ENCODE measurements around the gene MYLK4.

The MYLK4 gene

DNA sequence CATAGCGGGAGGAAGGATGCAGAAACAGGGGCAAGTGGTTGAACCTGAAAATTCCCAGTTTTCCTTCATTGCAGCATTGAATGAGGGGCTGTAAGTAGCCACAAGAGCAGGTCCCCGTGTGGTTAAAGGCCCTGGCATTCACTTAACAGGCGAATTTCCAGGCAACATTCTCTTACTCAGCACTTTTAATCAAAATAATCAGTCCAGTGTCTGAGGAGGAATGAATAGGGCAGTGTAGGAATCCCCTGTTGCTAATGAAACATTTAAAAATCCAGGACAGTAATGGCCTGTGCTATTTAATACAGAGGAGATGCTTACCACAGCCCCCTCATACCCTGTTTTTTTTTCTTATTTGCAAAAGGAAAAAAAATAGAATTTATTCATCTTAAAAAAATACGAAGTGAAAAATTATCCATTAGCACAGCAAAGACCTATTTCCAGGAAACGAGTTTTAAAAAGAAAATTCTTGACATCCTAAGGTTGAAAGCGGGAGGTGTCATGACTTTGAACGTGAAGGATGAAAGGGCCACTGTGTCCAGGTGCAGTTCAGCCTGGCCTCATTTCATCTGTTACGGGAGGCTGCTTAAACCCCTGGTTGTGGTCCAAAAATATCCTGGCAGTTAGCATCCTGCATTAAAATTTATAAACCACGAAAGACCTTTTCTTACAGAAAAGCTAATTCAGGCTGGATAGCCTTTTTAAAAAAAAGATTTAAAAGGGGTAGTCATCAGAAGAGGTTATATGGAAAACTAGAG is 20.2 kb downstream of the MYLK4 start:
- TF ChIP-seq, protein P1, sequence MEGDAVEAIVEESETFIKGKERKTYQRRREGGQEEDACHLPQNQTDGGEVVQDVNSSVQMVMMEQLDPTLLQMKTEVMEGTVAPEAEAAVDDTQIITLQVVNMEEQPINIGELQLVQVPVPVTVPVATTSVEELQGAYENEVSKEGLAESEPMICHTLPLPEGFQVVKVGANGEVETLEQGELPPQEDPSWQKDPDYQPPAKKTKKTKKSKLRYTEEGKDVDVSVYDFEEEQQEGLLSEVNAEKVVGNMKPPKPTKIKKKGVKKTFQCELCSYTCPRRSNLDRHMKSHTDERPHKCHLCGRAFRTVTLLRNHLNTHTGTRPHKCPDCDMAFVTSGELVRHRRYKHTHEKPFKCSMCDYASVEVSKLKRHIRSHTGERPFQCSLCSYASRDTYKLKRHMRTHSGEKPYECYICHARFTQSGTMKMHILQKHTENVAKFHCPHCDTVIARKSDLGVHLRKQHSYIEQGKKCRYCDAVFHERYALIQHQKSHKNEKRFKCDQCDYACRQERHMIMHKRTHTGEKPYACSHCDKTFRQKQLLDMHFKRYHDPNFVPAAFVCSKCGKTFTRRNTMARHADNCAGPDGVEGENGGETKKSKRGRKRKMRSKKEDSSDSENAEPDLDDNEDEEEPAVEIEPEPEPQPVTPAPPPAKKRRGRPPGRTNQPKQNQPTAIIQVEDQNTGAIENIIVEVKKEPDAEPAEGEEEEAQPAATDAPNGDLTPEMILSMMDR (IDR thresholded peaks at IDR 0.05) = no peak

DNA sequence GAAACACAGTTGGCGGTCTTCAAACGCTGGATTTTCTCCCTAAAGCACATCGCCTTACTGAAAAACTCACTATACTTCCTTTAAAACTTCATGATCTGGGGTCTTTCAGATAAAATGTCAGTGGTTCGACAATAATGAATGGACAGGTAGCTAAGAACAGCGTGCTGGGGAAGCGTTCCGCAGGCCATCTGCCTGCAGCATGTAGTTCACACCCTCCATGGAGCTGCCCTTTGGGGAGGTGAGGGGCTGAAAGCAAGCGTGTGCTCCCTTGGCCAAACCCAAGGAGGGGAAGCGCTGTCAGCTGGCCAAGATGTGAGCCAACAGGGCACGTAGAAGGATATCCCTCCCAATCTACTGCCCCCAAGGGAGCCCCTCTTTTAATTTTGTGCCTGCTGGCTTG is 20.8 kb downstream of the MYLK4 start:
- TF ChIP-seq, protein P1 (IDR thresholded peaks at IDR 0.05) = no peak

DNA sequence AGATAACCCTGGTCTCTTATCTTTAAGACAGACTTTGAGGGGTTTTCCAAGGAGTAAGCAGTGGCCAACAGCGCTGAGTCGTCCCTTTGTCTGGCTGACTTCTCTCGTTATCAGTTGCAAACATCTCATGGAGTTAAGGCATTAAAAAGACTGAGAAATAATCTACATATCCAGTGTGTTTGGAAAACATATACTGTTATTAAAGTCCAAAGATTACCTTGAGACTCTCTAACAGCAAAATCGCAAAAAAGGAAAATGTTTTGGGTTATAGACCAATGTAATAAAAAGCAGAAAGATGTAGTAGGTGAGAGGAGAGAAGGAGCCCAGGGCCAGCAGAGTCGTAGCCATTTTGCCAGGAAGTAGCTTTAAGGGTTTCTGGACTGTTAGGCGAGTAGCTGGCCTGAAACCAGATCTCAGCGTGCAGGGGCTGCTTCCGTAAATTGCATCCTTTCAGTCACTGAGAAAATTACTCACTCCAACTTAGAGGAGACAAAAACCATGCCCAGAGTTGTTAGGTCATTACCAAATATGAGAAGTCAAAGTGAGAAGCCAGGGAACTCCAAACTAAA is 24.6 kb downstream of the MYLK4 start:
- TF ChIP-seq, protein P1 (IDR thresholded peaks at IDR 0.05) = no peak

DNA sequence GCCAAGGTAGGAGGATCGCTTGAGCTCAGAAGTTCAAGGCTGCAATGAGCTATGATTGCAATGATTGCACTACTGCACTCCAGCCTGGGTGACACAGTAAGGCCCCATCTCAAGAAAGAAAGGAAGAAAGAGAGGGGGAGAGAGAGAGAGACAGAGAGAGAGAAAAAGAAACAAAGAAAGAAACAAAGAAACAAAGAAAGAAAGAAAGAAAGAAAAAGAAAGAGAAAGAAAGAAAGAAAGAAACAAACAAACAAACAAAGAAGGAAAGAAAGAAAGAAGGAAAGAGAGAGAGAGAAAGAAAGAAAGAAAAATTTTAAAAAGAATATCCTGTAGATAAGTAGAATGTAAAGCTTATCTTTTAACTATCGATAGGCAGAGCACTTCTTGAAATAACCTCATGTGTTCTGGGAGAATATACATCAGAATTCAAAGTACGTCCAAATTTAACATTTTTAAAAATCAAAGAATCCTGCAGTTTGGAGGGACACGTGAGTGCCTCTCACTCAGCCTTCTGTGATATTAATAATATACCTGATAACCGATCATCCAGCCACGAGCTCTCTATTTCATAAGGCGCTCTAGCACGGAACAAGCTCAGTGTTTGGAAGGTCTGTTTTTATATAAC is 25.2 kb downstream of the MYLK4 start:
- TF ChIP-seq, protein P1 (IDR thresholded peaks at IDR 0.05) = no peak

DNA sequence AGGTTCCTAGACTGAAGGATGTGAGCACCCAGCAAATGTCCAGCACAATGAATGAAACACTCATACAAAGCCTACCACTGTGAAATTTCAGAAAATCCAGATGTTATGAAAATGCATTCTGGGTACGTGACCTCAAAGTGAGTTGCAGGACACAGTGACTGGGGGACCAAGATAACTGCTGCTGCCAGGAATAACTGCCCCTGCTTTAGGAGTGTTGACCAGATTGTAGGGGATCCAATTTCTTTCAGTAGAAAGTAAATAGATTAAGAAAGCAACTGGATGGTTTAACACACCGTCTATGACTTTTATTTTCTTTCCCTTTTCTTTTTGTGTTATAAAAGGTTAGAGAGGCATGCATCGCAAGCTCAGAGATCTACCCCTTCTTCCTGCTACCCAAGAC is 29.5 kb downstream of the MYLK4 start:
- TF ChIP-seq, protein P1 (IDR thresholded peaks at IDR 0.05) = no peak

DNA sequence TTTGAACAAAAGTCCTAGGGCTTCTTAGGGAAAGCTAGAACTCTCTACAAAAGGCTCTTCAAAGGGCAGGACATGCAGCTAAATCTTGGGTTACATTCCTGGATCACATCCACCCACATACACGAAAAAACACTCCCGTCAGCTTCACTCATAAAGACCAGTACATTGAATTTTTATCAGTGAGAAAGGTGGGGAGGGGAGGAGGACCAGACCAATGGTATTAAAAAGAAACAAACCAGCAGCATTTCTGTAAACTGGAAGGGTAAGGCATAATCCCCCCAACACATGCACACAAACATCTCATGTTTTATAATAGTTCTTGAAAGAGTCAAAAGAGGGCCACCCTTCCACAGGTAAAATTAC is 31.6 kb downstream of the MYLK4 start:
- TF ChIP-seq, protein P1 (IDR thresholded peaks at IDR 0.05) = no peak

DNA sequence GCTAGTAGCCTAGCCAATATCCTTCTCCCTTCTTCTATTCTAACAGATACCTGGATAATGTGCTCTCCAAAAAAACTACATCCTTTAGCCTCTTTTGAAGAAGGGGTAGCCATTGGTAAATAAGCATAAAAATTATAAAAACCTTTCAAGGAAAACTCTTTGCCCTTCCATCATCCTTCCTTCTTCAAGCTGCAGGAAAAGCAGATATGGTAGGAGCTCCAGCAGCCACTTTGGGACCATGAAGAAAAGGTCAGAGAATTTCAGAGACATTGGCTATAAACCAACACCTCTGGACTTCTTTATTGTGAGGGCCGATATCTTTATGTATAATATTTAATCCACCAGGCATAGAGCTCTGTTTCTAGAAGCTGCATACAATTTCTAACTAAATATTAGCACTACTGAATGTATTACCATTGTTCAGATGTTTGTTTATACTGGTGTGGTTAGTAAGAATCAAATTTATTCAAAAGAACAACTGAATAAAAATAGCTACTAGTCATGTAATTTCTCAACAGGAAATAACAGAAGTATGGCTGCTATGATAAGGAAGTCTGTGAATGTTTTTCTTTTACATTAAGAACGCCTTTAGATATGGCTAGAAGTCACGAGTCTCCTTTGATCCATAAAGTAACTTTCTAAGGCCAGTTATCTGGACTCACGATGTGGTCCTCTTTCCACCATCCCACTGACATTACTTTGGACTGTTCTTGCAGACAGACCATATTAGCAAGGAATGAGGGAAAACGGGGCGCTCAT is 32.2 kb downstream of the MYLK4 start:
- TF ChIP-seq, protein P1 (IDR thresholded peaks at IDR 0.05) = no peak

Measured in LNCAP (cell line).